Neutrophil (primary cell): ENCODE measurements around the gene ERN2.

Experiments used
- H3K27ac ChIP-seq: fragments of 200-600 bp; sonication (generic); 2 replicates; pipeline ENCODE4 v1.5.1; 2016; ENCODE audit warnings: mild to moderate bottlenecking, moderate library complexity
- H3K27me3 ChIP-seq: fragments of 200-600 bp; sonication (generic); 2 replicates; pipeline ENCODE4 v1.6.0; 2016; ENCODE audit warnings: mild to moderate bottlenecking
- H3K36me3 ChIP-seq: fragments of 200-600 bp; sonication (generic); 2 replicates; pipeline ENCODE4 v1.5.1; 2017
- H3K4me1 ChIP-seq, 2 experiments: fragments of 200-600 bp in 1 of 2; sonication (generic) in 1 of 2; 1 replicate in 1 of 2; 2 replicates in 1 of 2; pipeline versions ENCODE4 v1.5.1 to v1.6.1; 2013 to 2016; ENCODE audit warnings: low read depth in 1 of 2, low read length in 1 of 2, mild to moderate bottlenecking in 1 of 2, moderate library complexity in 1 of 2; ENCODE audit not compliant: control insufficient read depth in 1 of 2, insufficient read depth in 1 of 2
- H3K4me3 ChIP-seq, 2 experiments: fragments of 200-600 bp in 1 of 2; sonication (generic) in 1 of 2; 1 replicate in 1 of 2; 2 replicates in 1 of 2; pipeline ENCODE4 v1.5.1; 2013 to 2016; ENCODE audit warnings: low read depth in 1 of 2, low read length in 1 of 2, mild to moderate bottlenecking in 1 of 2, moderate library complexity in 1 of 2
- H3K9me3 ChIP-seq: fragments of 200-600 bp; sonication (generic); 2 replicates; pipeline ENCODE4 v1.5.1; 2016
- TF ChIP-seq, protein P1 (sequence below): fragments of 200-600 bp; sonication (generic); IDR thresholded peaks from 2 replicates; pipeline ENCODE4 v1.5.1; 2016; ENCODE audit warnings: antibody characterized with exemption

ERN2 gene

GRCh38 chr16:23699100-23699499 lies 13.9 kb downstream of the ERN2 start:
- Histone ChIP-seq H3K4me3 (no peak overlapping the region), H3K27me3 (peaks cover 36% of the 10 kb centered on the region), H3K36me3 (no peaks in the 10 kb centered on the region), H3K27ac (no peak overlapping the region), H3K9me3 (no peaks in the 10 kb centered on the region), H3K4me1 (peaks cover 6 to 10% of the 10 kb centered on the region in 2 experiments)
- TF ChIP-seq, protein P1, sequence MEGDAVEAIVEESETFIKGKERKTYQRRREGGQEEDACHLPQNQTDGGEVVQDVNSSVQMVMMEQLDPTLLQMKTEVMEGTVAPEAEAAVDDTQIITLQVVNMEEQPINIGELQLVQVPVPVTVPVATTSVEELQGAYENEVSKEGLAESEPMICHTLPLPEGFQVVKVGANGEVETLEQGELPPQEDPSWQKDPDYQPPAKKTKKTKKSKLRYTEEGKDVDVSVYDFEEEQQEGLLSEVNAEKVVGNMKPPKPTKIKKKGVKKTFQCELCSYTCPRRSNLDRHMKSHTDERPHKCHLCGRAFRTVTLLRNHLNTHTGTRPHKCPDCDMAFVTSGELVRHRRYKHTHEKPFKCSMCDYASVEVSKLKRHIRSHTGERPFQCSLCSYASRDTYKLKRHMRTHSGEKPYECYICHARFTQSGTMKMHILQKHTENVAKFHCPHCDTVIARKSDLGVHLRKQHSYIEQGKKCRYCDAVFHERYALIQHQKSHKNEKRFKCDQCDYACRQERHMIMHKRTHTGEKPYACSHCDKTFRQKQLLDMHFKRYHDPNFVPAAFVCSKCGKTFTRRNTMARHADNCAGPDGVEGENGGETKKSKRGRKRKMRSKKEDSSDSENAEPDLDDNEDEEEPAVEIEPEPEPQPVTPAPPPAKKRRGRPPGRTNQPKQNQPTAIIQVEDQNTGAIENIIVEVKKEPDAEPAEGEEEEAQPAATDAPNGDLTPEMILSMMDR = no peak

DNA sequence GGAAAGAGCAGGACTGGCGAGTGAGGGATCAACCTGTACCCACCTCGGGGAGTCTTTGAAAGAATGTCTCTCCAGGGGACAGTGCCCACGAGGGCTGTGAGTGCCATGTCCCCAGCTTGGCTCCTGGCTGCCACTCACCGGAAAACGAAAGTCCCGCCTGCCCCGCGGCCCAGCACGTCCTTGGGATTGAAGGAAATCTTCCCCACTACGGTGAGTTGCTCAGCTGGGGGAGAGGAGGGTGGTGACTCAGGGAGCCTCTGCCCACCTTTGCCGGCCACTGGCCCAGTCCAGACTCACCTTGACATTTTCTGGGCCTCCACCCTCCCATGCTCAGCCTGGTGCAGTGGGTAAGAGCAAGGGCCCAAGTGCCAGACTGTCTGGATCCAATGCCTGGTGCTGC lies 17.3 kb downstream of the ERN2 start:
- H3K27ac ChIP-seq = no peak overlapping the region
- H3K4me1 ChIP-seq = peaks cover 6 to 10% of the 10 kb centered on the region in 2 experiments
- no peaks in the 10 kb centered on the region for H3K9me3 ChIP-seq
- H3K27me3 ChIP-seq = peaks cover 22% of the 10 kb centered on the region
- TF ChIP-seq, protein P1 = no peak
- H3K4me3 ChIP-seq = no peak overlapping the region
- peaks cover 17% of the 10 kb centered on the region for H3K36me3 ChIP-seq

DNA sequence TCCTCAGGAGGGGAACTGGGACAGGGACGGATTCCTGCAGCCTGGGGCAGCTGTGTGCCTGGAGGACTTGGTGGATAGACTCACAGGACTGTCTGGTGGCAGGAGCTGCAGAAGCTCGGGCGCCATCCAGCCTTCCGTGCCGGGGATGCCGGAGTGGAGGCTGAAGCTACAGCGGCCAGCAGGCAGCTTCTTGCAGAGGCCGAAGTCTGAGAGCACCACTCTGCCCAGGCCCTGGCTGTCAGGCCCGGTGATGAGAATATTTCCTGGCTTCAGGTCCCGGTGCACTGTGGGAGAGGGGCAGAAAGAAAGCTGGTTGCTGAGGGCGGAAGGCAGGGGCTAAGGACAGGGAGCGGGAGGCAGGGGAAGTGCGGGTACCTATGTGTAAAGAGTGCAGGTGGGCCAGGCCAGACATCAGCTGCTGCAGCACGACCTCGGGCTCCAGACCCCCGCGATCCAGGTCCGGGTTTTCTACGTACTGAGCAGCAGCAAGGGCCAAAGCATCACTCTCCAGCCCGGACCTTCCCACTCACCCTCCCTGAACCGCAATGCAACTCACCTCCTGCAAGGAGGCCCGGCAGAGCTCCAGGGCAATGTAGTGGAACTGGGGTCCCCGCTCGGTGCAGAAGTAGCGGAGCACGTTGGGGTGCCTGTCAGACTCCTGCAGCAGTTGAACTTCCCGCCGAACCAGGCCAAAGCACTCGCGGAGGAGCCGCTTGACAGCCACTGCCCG lies 18.2 kb downstream of the ERN2 start:
- TF ChIP-seq, protein P1 = no peak
- Histone ChIP-seq H3K9me3 (no peaks in the 10 kb centered on the region), H3K4me1 (peaks cover 6 to 10% of the 10 kb centered on the region in 2 experiments), H3K36me3 (peaks cover 26% of the 10 kb centered on the region), H3K27ac (no peak overlapping the region), H3K27me3 (peaks cover 13% of the 10 kb centered on the region), H3K4me3 (no peak overlapping the region)

- H3K9me3 ChIP-seq = no peaks in the 10 kb centered on the region
- TF ChIP-seq, protein P1 = no peak
- peaks cover 13% of the 10 kb centered on the region for H3K27me3 ChIP-seq
- no peak overlapping the region for H3K27ac ChIP-seq
- H3K4me1 ChIP-seq = peaks cover 6 to 10% of the 10 kb centered on the region in 2 experiments
- H3K36me3 ChIP-seq = peaks cover 32% of the 10 kb centered on the region
- H3K4me3 ChIP-seq = no peak overlapping the region
Observed at GRCh38 chr16:23694265-23694643, 18.8 kb downstream of the ERN2 start.

- Histone ChIP-seq H3K4me3 (no peak overlapping the region), H3K27ac (no peak overlapping the region), H3K4me1 (peaks cover 3 to 6% of the 10 kb centered on the region in 2 experiments), H3K9me3 (no peaks in the 10 kb centered on the region), H3K36me3 (peaks cover 51% of the 10 kb centered on the region), H3K27me3 (peaks cover 13% of the 10 kb centered on the region)
- TF ChIP-seq, protein P1 = no peak
Observed at GRCh38 chr16:23692190-23692837, 20.7 kb downstream of the ERN2 start.
